Prostate gland (tissue), 2 donors: ENCODE results near the gene GNLY. TPM values are rescaled to one million over a fixed set of nuclear protein-coding genes. Genes with fewer than 3 reads are reported as not detected.
A peak's percentile ranks its signal among the peaks of the same experiment; 100 is the strongest.

ENCODE experiments used
- DNase-seq: peaks from one replicate; pipeline ENCODE4 v3.0.0-alpha.2; 2019; ENCODE audit warnings: low spot score
- H3K27ac ChIP-seq, 2 donors: fragments of 200-600 bp; sonication (generic); 2 replicates each; pipeline ENCODE4 v1.5.1; 2017 to 2019
- H3K27me3 ChIP-seq: fragments of 200-600 bp; sonication (generic); replicated peaks from 2 replicates; pipeline ENCODE4 v1.5.1; 2019; ENCODE audit not compliant: insufficient read depth
- H3K36me3 ChIP-seq, 2 donors: fragments of 200-600 bp; sonication (generic); 1 replicate in 1 of 2; 2 replicates in 1 of 2; pipeline versions ENCODE4 v1.5.1 to v1.8.1; 2017 to 2019
- H3K4me1 ChIP-seq: fragments of 200-600 bp; sonication (generic); replicated peaks from 2 replicates; pipeline ENCODE4 v1.5.1; 2019
- H3K4me3 ChIP-seq, 2 donors: fragments of 200-600 bp; sonication (generic); 2 replicates each; pipeline ENCODE4 v1.5.1; 2017 to 2019
- H3K9me3 ChIP-seq: fragments of 200-600 bp; sonication (generic); 2 replicates; pipeline ENCODE4 v1.5.1; 2017
- CTCF ChIP-seq, 4 experiments: fragments of 200-600 bp in 2 of 4; fragments of 450-650 bp in 2 of 4; sonication (generic) in 2 of 4; IDR thresholded peaks; 1 replicate in 3 of 4; 2 replicates in 1 of 4; pipeline ENCODE4 v1.5.1; 2016 to 2019; ENCODE audit warnings: antibody characterized with exemption in 4 of 4, mild to moderate bottlenecking in 2 of 4, moderate library complexity in 2 of 4
- POLR2A ChIP-seq: fragments of 450-650 bp; IDR thresholded peaks from one replicate; pipeline ENCODE4 v1.6.1; 2016; ENCODE audit warnings: antibody characterized with exemption, mild to moderate bottlenecking
- POLR2AphosphoS5 ChIP-seq: sonication (generic); formaldehyde crosslinking; IDR thresholded peaks from one replicate; pipeline ENCODE4 v1.6.1; 2017; ENCODE audit warnings: antibody characterized with exemption
- WGBS: methylation state at CpG from one replicate; pipeline ENCODE4 v1.1.5; 2018; 5-methylcytosine and 5-hydroxymethylcytosine counted together
- intact Hi-C: fragments of 100-400 bp; cut with DNase I; formaldehyde crosslinking; loops from one replicate; pipeline ENCODE4 v1.14.2; 2022
- total RNA-seq, 2 donors: library from RNA; depleted of rRNA; stranded (reverse); fragments of >200 nt; gene quantifications; one replicate each; pipeline ENCODE4 v1.1.0, GENCODE V29; 2016

GNLY gene
- total RNA-seq, 2 donors from 2014 or later, result 0.36 to 0.68 TPM

- H3K4me1 ChIP-seq, result no peaks in the 10 kb centered on the region
These were observed 9.2 kb downstream of the GNLY start for GRCh38 chr2:85703329-85703728.

GRCh38 chr2:85704038-85704437, 9.9 kb downstream of the GNLY start:
- Histone ChIP-seq H3K9me3 (no peaks in the 10 kb centered on the region), H3K27me3 (no peaks in the 10 kb centered on the region), H3K4me3 (no peak overlapping the region), H3K4me1 (no peaks in the 10 kb centered on the region), H3K27ac (no peak overlapping the region), H3K36me3 (no peaks in the 10 kb centered on the region)
- TF ChIP-seq CTCF (IDR thresholded peaks at IDR 0.05) (no peak), POLR2AphosphoS5 (no peak), POLR2A (no peak)
- 82% methylated on average over 3 of the region's 3 CpGs for WGBS
- DNase-seq, result no peak
- intact Hi-C loops, result no loop called here

More at GRCh38 chr2:85703329-85703728, 9.2 kb downstream of the GNLY start:
- no peak for DNase-seq
- Histone ChIP-seq H3K9me3 (no peaks in the 10 kb centered on the region), H3K36me3 (no peaks in the 10 kb centered on the region), H3K27me3 (no peaks in the 10 kb centered on the region), H3K27ac (no peak overlapping the region), H3K4me3 (no peak overlapping the region)
- TF ChIP-seq POLR2AphosphoS5 (no peak), POLR2A (no peak), CTCF (IDR thresholded peaks at IDR 0.05) (no peak)
- intact Hi-C loops, result no loop called here

- intact Hi-C loops, result no loop called here
- no peaks in the 10 kb centered on the region for H3K4me1 ChIP-seq
- 87% methylated on average over 8 of the region's 8 CpGs for WGBS
These were observed 10.9 kb downstream of the GNLY start for GRCh38 chr2:85704800-85705679.

GRCh38 chr2:85705680-85706039, 11.5 kb downstream of the GNLY start:
- TF ChIP-seq CTCF (IDR thresholded peaks at IDR 0.05) (no peak), POLR2AphosphoS5 (peak; percentile 53)
- Histone ChIP-seq H3K27me3 (no peaks in the 10 kb centered on the region), H3K4me3 (no peak overlapping the region), H3K4me1 (no peaks in the 10 kb centered on the region), H3K9me3 (no peaks in the 10 kb centered on the region), H3K27ac (no peak overlapping the region), H3K36me3 (no peaks in the 10 kb centered on the region)
- intact Hi-C loops, result no loop called here
- no peak for DNase-seq
- 93% methylated on average over 2 of the region's 2 CpGs for WGBS

More at GRCh38 chr2:85704800-85705679, 10.9 kb downstream of the GNLY start:
- H3K36me3 ChIP-seq, result no peaks in the 10 kb centered on the region
- TF ChIP-seq POLR2AphosphoS5, result no peak
- no peak for TF ChIP-seq POLR2A
- no peak for TF ChIP-seq CTCF (IDR thresholded peaks at IDR 0.05)
- H3K4me3 ChIP-seq, result no peak overlapping the region
- H3K27me3 ChIP-seq, result no peaks in the 10 kb centered on the region
- no peak for DNase-seq
- H3K9me3 ChIP-seq, result no peaks in the 10 kb centered on the region
- H3K27ac ChIP-seq, result peak overlapping the region in 1 of 2 donors; percentile 16

- Histone ChIP-seq H3K27ac (no peak overlapping the region), H3K36me3 (no peaks in the 10 kb centered on the region), H3K4me3 (no peak overlapping the region), H3K27me3 (no peaks in the 10 kb centered on the region), H3K9me3 (no peaks in the 10 kb centered on the region), H3K4me1 (no peaks in the 10 kb centered on the region)
- WGBS, result 93% methylated on average over 6 of the region's 6 CpGs
- TF ChIP-seq CTCF (IDR thresholded peaks at IDR 0.05) (no peak), POLR2A (no peak), POLR2AphosphoS5 (no peak)
- no peak for DNase-seq
- intact Hi-C loops, result no loop called here
These were observed 11.9 kb downstream of the GNLY start for GRCh38 chr2:85706063-85706462.
